ENCODE measurements around the gene CEP83. TPM values are rescaled to one million over a fixed set of nuclear protein-coding genes. Genes with fewer than 3 reads are reported as not detected.
A peak's percentile ranks its signal among the peaks of the same experiment; 100 is the strongest.
"Not testable (repeated sequence)": the region's sequence is repeated elsewhere in the genome, so short reads cannot be mapped to it uniquely, and the experiment has no call there.

CEP83 gene
- total RNA-seq, 1 donor from 2014 or later: 24.0 TPM

- TF ChIP-seq, protein P1, sequence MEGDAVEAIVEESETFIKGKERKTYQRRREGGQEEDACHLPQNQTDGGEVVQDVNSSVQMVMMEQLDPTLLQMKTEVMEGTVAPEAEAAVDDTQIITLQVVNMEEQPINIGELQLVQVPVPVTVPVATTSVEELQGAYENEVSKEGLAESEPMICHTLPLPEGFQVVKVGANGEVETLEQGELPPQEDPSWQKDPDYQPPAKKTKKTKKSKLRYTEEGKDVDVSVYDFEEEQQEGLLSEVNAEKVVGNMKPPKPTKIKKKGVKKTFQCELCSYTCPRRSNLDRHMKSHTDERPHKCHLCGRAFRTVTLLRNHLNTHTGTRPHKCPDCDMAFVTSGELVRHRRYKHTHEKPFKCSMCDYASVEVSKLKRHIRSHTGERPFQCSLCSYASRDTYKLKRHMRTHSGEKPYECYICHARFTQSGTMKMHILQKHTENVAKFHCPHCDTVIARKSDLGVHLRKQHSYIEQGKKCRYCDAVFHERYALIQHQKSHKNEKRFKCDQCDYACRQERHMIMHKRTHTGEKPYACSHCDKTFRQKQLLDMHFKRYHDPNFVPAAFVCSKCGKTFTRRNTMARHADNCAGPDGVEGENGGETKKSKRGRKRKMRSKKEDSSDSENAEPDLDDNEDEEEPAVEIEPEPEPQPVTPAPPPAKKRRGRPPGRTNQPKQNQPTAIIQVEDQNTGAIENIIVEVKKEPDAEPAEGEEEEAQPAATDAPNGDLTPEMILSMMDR (conservative IDR thresholded peaks at IDR 0.05; ENCODE audit: low read depth, low read length): no peak
- peak; percentile 29 for DNase-seq (ENCODE audit: low read depth)
- H3K4me3 ChIP-seq (ENCODE audit: low read depth, low read length): no peak overlapping the region
Measured at GRCh38 chr12:94326727-94327126, 132.9 kb downstream of the CEP83 start.

DNA sequence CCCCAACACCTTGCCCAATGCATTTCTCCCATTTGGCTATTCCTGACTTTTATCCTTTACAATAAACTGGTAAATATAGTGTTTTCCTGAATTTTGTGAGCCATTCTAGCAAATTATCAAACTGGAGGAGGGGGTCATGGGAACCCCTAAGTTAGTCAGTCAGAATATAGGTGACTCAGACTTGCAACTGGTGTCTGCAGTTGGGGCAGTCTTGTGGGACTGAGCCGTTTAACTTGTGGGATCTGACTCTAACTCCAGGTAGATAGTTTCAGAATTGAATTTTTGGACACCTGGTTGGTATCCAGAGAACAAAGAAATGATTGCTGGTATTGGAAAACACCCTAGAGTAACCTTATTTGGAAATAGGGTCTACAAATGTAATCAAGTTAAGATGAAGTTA lies 133.4 kb downstream of the CEP83 start:
- no peak overlapping the region for H3K4me3 ChIP-seq (ENCODE audit: low read depth, low read length)
- TF ChIP-seq, protein P1 (conservative IDR thresholded peaks at IDR 0.05; ENCODE audit: low read depth, low read length): no peak
- no peak for DNase-seq (ENCODE audit: low read depth)

DNA sequence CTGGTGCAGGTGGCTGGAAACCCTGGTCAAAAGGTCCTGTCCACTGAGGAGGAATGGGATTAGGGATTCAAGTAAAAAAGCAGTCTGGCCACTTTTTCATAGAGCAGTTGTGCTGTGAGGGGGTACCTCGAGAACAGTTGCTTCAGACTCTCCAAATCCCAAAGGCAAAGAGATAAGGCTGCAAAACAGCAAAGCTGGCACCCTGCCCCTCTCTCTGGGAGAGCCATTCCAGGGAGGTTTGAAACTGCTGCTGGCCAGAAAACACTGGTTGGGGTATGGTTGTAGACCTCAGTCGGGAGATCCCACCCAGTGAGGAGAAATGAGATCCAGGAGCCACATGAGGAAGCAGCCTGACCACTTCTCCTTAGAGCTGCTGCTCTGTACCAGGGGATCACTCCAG lies 137.3 kb downstream of the CEP83 start:
- TF ChIP-seq, protein P1 (conservative IDR thresholded peaks at IDR 0.05; ENCODE audit: low read depth, low read length): no peak
- no peak overlapping the region for H3K4me3 ChIP-seq (ENCODE audit: low read depth, low read length)
- no peak for DNase-seq (ENCODE audit: low read depth)

- no peak overlapping the region for H3K4me3 ChIP-seq (ENCODE audit: low read depth, low read length)
- TF ChIP-seq, protein P1 (conservative IDR thresholded peaks at IDR 0.05; ENCODE audit: low read depth, low read length): no peak
- no peak for DNase-seq (ENCODE audit: low read depth)
Measured at GRCh38 chr12:94320109-94320508, 139.6 kb downstream of the CEP83 start.

GRCh38 chr12:94318181-94318580 lies 141.5 kb downstream of the CEP83 start:
- TF ChIP-seq, protein P1 (conservative IDR thresholded peaks at IDR 0.05; ENCODE audit: low read depth, low read length): no peak
- no peak overlapping the region for H3K4me3 ChIP-seq (ENCODE audit: low read depth, low read length)
- no peak for DNase-seq (ENCODE audit: low read depth)

DNA sequence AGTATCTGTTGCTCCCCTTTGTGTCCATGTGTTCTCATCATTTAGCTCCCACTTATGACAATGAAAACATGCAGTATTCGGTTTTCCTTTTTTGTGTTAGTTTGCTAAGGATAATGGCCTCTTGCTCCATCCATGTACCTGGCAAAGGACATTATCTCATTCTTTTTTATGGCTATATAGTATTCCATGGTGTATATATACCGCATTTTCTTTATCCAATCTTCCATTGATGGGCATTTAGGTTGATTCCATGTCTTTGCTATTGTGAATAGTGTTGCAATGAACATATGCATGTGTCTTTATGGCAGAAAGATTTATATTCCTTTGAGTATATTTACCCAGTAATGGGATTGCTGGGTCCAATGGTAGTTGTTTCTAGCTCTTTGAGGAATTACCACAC lies 143.1 kb downstream of the CEP83 start:
- not testable (repeated sequence) for H3K4me3 ChIP-seq (ENCODE audit: low read depth, low read length); DNase-seq (ENCODE audit: low read depth)

DNA sequence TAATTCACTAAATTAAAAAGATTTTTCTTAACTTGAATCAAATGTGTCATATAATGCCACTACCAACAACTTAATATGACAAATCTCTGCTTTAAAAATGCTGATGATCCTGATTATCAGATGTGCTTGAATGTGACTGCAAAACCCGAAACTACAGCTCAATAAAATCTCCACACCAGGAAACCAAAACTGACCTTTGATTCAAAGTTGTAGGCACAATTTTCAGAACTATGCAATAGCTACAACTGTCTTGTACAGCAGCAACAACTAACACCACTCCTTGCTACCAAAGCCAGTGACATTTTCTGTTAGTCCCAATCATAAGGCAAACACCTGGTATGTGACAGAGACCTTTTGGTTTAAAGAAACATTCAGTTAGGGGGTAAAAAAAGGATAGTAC lies 147.3 kb downstream of the CEP83 start:
- no peak overlapping the region for H3K4me3 ChIP-seq (ENCODE audit: low read depth, low read length)
- no peak for DNase-seq (ENCODE audit: low read depth)
- TF ChIP-seq, protein P1 (conservative IDR thresholded peaks at IDR 0.05; ENCODE audit: low read depth, low read length): no peak

- TF ChIP-seq, protein P1 (conservative IDR thresholded peaks at IDR 0.05; ENCODE audit: low read depth, low read length): no peak
- no peak for DNase-seq (ENCODE audit: low read depth)
- H3K4me3 ChIP-seq (ENCODE audit: low read depth, low read length): no peak overlapping the region
Measured at GRCh38 chr12:94309373-94309772, 150.3 kb downstream of the CEP83 start.

Measured in epithelial cell of proximal tubule (primary cell).